Measurements from ENCODE around the gene KRT36.

The KRT36 gene

GRCh38 chr17:41439375-41439774 is 50.3 kb downstream of the KRT36 start:
- TF ChIP-seq, protein P1, sequence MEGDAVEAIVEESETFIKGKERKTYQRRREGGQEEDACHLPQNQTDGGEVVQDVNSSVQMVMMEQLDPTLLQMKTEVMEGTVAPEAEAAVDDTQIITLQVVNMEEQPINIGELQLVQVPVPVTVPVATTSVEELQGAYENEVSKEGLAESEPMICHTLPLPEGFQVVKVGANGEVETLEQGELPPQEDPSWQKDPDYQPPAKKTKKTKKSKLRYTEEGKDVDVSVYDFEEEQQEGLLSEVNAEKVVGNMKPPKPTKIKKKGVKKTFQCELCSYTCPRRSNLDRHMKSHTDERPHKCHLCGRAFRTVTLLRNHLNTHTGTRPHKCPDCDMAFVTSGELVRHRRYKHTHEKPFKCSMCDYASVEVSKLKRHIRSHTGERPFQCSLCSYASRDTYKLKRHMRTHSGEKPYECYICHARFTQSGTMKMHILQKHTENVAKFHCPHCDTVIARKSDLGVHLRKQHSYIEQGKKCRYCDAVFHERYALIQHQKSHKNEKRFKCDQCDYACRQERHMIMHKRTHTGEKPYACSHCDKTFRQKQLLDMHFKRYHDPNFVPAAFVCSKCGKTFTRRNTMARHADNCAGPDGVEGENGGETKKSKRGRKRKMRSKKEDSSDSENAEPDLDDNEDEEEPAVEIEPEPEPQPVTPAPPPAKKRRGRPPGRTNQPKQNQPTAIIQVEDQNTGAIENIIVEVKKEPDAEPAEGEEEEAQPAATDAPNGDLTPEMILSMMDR (conservative IDR thresholded peaks at IDR 0.05; ENCODE audit: low read depth, low read length): no peak
- H3K4me3 ChIP-seq (ENCODE audit: low read length): no peak overlapping the region
- no peak for DNase-seq (ENCODE audit: low read depth)

DNA sequence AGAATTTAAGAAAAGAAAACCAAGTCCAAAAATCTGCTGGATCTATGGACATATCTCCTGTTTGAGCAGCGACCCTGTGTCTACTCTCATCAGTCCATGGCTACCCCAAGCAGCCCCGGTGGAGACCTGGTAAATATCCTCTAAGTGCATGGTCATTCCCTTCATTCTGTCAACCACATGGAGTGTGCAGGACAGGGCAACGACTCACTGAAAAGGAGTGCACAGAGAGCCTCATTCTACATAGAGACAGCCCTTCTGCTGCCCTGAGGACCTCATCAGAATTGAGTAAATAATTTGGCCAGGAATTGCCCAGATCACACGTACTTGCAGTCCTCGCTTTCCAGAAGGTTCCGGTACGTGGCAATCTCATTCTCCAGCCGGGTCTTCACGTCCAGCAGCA is 51.9 kb downstream of the KRT36 start:
- H3K4me3 ChIP-seq (ENCODE audit: low read length): no peak overlapping the region
- TF ChIP-seq, protein P1 (conservative IDR thresholded peaks at IDR 0.05; ENCODE audit: low read depth, low read length): no peak
- no peak for DNase-seq (ENCODE audit: low read depth)

DNA sequence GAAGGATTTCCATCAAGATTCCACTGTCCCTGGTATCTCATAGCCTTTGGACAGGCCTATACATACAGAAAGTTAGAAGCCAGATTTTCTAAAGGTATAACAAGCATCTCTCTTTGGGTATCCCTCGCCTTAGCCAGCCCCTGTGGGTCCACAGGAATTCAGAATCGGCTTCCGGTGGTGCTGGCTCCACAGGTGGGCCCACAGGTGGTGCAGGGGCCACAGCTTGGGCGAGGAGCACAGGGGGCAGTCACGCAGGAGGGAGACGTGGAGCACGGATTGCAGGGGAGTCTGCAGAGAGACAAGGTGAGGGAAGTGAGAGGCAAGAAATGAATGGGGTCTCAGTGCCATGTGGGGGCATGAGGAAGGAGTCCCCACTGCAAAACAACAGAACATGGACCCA is 52.5 kb downstream of the KRT36 start:
- DNase-seq (ENCODE audit: low read depth): no peak
- TF ChIP-seq, protein P1 (conservative IDR thresholded peaks at IDR 0.05; ENCODE audit: low read depth, low read length): no peak
- no peak overlapping the region for H3K4me3 ChIP-seq (ENCODE audit: low read length)

All from retinal pigment epithelial cell (primary cell).